ENCODE results near the gene FDX2. TPM values are rescaled to one million over a fixed set of nuclear protein-coding genes. Genes with fewer than 3 reads are reported as not detected.
"Not testable (repeated sequence)": the region's sequence is repeated elsewhere in the genome, so short reads cannot be mapped to it uniquely, and the experiment has no call there.

The FDX2 gene
- total RNA-seq, result 18.2 TPM
- long read RNA-seq, transcript FDX2-202 (5 exons, 1,012 nt), result major isoform, 7 of 15 reads
- long read RNA-seq, partial matches to known transcripts, result 5 of 15 reads
- long read RNA-seq, other reads (novel, unspliced or antisense), result 2 of 15 reads

GRCh38 chr19:10315335-10316214, at the start of gene FDX2:
Gene FDX2, minus strand, starts transcription at chr19:10316015. Its CDS starts 19 bp downstream, at chr19:10315996.
- peak; percentile 93 for ATAC-seq
- peak; percentile 95 for DNase-seq
- intact Hi-C loops (cut with micrococcal nuclease), result no loop called here

GRCh38 chr19:10365518-10365917, 49.7 kb upstream of the FDX2 start:
- intact Hi-C loops (cut with micrococcal nuclease), result no loop called here
- no peak for ATAC-seq

GRCh38 chr19:10364644-10365043, 48.8 kb upstream of the FDX2 start:
- DNase-seq, result no peak
- intact Hi-C loops (cut with micrococcal nuclease), result no loop called here
- peak; percentile 18 for ATAC-seq

More at GRCh38 chr19:10365518-10365917, 49.7 kb upstream of the FDX2 start:
- DNase-seq, result no peak

- no peak for ATAC-seq
- no peak for DNase-seq
- intact Hi-C loops (cut with micrococcal nuclease), result no loop called here
These were observed 48.0 kb upstream of the FDX2 start for GRCh38 chr19:10363789-10364281.

- intact Hi-C loops (cut with micrococcal nuclease), result no loop called here
These were observed 46.4 kb upstream of the FDX2 start for GRCh38 chr19:10362259-10362658.

GRCh38 chr19:10361569-10362011, 45.8 kb upstream of the FDX2 start:
- intact Hi-C loops (cut with micrococcal nuclease), result no loop called here
- DNase-seq (no peak), ATAC-seq (no peak)

More at GRCh38 chr19:10362259-10362658, 46.4 kb upstream of the FDX2 start:
- DNase-seq, result no peak
- ATAC-seq, result no peak

- ATAC-seq (no peak), DNase-seq (no peak)
- intact Hi-C loops (cut with micrococcal nuclease), result no loop called here
These were observed 40.6 kb upstream of the FDX2 start for GRCh38 chr19:10356431-10356830.

GRCh38 chr19:10353793-10354391, 38.1 kb upstream of the FDX2 start:
- DNase-seq, result peak; percentile 89
- ATAC-seq, result peak; percentile 88
- intact Hi-C loops (cut with micrococcal nuclease), result no loop called here

- intact Hi-C loops (cut with micrococcal nuclease), result no loop called here
- DNase-seq (peak; percentile 87), ATAC-seq (peak; percentile 89)
These were observed 37.2 kb upstream of the FDX2 start for GRCh38 chr19:10352764-10353671.

- DNase-seq (peak; percentile 40), ATAC-seq (peak; percentile 48)
- intact Hi-C loops (cut with micrococcal nuclease), result no loop called here
These were observed 30.7 kb upstream of the FDX2 start for GRCh38 chr19:10346509-10346908.

GRCh38 chr19:10344780-10345179, 29.0 kb upstream of the FDX2 start:
- no peak for DNase-seq
- intact Hi-C loops (cut with micrococcal nuclease), result no loop called here
- ATAC-seq, result no peak

GRCh38 chr19:10343495-10343894, 27.7 kb upstream of the FDX2 start:
- ATAC-seq (no peak), DNase-seq (no peak)
- intact Hi-C loops (cut with micrococcal nuclease), result no loop called here

- DNase-seq (no peak), ATAC-seq (no peak)
- intact Hi-C loops (cut with micrococcal nuclease), result loop anchor here (10.0 kb wide), 1 partner anchor 55 kb away; the partner anchor contains the start of genes ICAM4 and ICAM5
These were observed 24.2 kb upstream of the FDX2 start for GRCh38 chr19:10339977-10340376.

- intact Hi-C loops (cut with micrococcal nuclease), result loop anchor here (10.0 kb wide), 1 partner anchor 55 kb away; the partner anchor contains the start of genes ICAM4 and ICAM5
- no peak for ATAC-seq
- no peak for DNase-seq
These were observed 23.7 kb upstream of the FDX2 start, which contains the start of gene ICAM3 for GRCh38 chr19:10339380-10339960. Gene ICAM3, minus strand, starts transcription at chr19:10339624. Its CDS starts 10 bp downstream, at chr19:10339614.

GRCh38 chr19:10338940-10339339, 23.1 kb upstream of the FDX2 start:
- intact Hi-C loops (cut with micrococcal nuclease), result loop anchor here (10.0 kb wide), 1 partner anchor 54 kb away; the partner anchor contains the start of genes ICAM4 and ICAM5
- DNase-seq (no peak), ATAC-seq (no peak)

GRCh38 chr19:10336725-10337124, 20.9 kb upstream of the FDX2 start:
- DNase-seq, ATAC-seq: not testable (repeated sequence)
- intact Hi-C loops (cut with micrococcal nuclease), result loop anchor here (10.0 kb wide), 1 partner anchor 52 kb away; the partner anchor contains the start of genes ICAM4 and ICAM5

GRCh38 chr19:10335352-10335985, 19.7 kb upstream of the FDX2 start:
- intact Hi-C loops (cut with micrococcal nuclease), result loop anchor here (10.0 kb wide), 1 partner anchor 51 kb away; the partner anchor contains the start of genes ICAM4 and ICAM5
- no peak for ATAC-seq
- peak; percentile 56 for DNase-seq
